Measurements from ENCODE around the gene C9orf57. TPM values are rescaled to one million over a fixed set of nuclear protein-coding genes. Genes with fewer than 3 reads are reported as not detected.

Gene C9orf57
- total RNA-seq, 1 experiment from 2014 or later = not detected

DNA sequence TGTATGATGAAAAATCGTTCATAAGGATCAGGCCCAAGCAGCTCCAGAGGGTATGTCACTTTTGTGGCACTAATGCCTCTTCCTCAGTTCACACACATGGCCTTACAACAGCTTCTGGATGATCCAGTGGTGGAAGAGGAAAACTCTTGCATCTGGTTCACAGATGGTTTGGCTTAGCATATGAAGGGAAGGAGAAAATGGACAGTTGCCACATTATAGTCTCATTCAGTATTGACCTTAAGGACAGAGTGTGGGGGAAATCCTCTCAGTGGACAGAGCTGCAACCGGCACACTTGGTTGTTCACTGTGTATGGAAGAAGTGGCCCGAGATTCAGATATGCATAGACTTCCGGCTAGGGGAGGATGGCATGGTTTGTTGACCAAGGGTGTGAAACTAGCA lies 22.8 kb downstream of the C9orf57 start:
- no peak overlapping the region for H3K9ac ChIP-seq (ENCODE audit: extremely low read depth, insufficient read length, low read length)
- Mint-ChIP-seq H3K36me3 (ENCODE audit: insufficient read depth in 1 of 3, low read depth in 3 of 3) (no peaks in the 10 kb centered on the region), H3K27me3 (ENCODE audit: low read depth) (no peaks in the 10 kb centered on the region), H3K4me1 (peaks cover 4% of the 10 kb centered on the region in 2 experiments), H3K9me3 (no peaks in the 10 kb centered on the region), H3K4me3 (no peak overlapping the region), H3K27ac (no peak overlapping the region; a peak in 1 of 7 replicates)
- no peaks in the 10 kb centered on the region for H3K4me1 ChIP-seq (ENCODE audit: insufficient read depth, low read length)
- no peak overlapping the region for H4K5ac ChIP-seq (ENCODE audit: insufficient read length, low read depth, low read length)
- no peak overlapping the region for H3K14ac ChIP-seq (ENCODE audit: insufficient read depth, low read length)
- no peak overlapping the region for H2AK5ac ChIP-seq (ENCODE audit: insufficient read length, low read length)
- H3K4me2 ChIP-seq (ENCODE audit: insufficient read depth, insufficient read length, low read length) = no peak overlapping the region
- TF ChIP-seq, protein P1, sequence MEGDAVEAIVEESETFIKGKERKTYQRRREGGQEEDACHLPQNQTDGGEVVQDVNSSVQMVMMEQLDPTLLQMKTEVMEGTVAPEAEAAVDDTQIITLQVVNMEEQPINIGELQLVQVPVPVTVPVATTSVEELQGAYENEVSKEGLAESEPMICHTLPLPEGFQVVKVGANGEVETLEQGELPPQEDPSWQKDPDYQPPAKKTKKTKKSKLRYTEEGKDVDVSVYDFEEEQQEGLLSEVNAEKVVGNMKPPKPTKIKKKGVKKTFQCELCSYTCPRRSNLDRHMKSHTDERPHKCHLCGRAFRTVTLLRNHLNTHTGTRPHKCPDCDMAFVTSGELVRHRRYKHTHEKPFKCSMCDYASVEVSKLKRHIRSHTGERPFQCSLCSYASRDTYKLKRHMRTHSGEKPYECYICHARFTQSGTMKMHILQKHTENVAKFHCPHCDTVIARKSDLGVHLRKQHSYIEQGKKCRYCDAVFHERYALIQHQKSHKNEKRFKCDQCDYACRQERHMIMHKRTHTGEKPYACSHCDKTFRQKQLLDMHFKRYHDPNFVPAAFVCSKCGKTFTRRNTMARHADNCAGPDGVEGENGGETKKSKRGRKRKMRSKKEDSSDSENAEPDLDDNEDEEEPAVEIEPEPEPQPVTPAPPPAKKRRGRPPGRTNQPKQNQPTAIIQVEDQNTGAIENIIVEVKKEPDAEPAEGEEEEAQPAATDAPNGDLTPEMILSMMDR (conservative IDR thresholded peaks at IDR 0.05) = no peak
- no peak overlapping the region for H3K18ac ChIP-seq (ENCODE audit: insufficient read length, low read depth, low read length)
- no peak overlapping the region for H2BK20ac ChIP-seq (ENCODE audit: low read depth, low read length, poor library complexity, severe bottlenecking)
- no peaks in the 10 kb centered on the region for H3K79me1 ChIP-seq (ENCODE audit: insufficient read depth, low read depth, low read length, poor library complexity, severe bottlenecking)
- peaks cover 2% of the 10 kb centered on the region for H4K20me1 ChIP-seq (ENCODE audit: control insufficient read depth, insufficient read depth, insufficient read length)
- H3K79me2 ChIP-seq (ENCODE audit: insufficient read depth, low read length) = no peaks in the 10 kb centered on the region
- H3K56ac ChIP-seq (ENCODE audit: insufficient read length, low read depth, low read length) = no peak overlapping the region
- H2BK120ac ChIP-seq (ENCODE audit: low read depth, low read length, poor library complexity, severe bottlenecking) = no peak overlapping the region
- H2AFZ ChIP-seq (ENCODE audit: low read length) = no peak overlapping the region
- H2BK5ac ChIP-seq (ENCODE audit: insufficient read length, low read length) = no peak overlapping the region
- H3K4ac ChIP-seq (ENCODE audit: low read depth, low read length) = no peak overlapping the region
- H3K23me2 ChIP-seq (ENCODE audit: insufficient read length, low read depth, low read length, poor library complexity, severe bottlenecking) = no peaks in the 10 kb centered on the region
- H4K91ac ChIP-seq (ENCODE audit: insufficient read length, low read depth, low read length) = no peak overlapping the region
- H4K8ac ChIP-seq (replicated peaks; ENCODE audit: insufficient read length, low read depth, low read length) = no peak overlapping the region
- H2BK12ac ChIP-seq (ENCODE audit: insufficient read length, low read depth, low read length) = no peak overlapping the region
- no peak for DNase-seq
- no peak overlapping the region for H2BK15ac ChIP-seq (ENCODE audit: low read depth, low read length)
- H3K27me3 ChIP-seq (ENCODE audit: insufficient read depth, low read length) = no peaks in the 10 kb centered on the region
- no peak overlapping the region for H3K27ac ChIP-seq (ENCODE audit: insufficient read length, low read depth, low read length)
- no peak overlapping the region for H3T11ph ChIP-seq (ENCODE audit: low read length)
- no peak overlapping the region for H3K23ac ChIP-seq (ENCODE audit: insufficient read length, low read depth, low read length)
- no peaks in the 10 kb centered on the region for H3K9me3 ChIP-seq (ENCODE audit: control insufficient read depth, low read depth, low read length)
- no CpG with 5 or more reads among the region's 4 CpGs for WGBS (ENCODE audit: extremely low coverage, insufficient read length, low lambda C conversion rate)
